Neural crest cell (in vitro differentiated cells): ENCODE results near the gene PSMC3. TPM values are rescaled to one million over a fixed set of nuclear protein-coding genes. Genes with fewer than 3 reads are reported as not detected.
A peak's percentile ranks its signal among the peaks of the same experiment; 100 is the strongest.

ENCODE experiments used
- DNase-seq: peaks from one replicate; pipeline ENCODE4 v3.0.0; 2021; ENCODE audit warnings: low read depth, mixed read lengths, low spot score
- H3K27ac Mint-ChIP-seq: one replicate; pipeline ENCODE4 v1.8.0; 2021; ENCODE audit warnings: mild to moderate bottlenecking, mixed read lengths; ENCODE audit not compliant: unreplicated experiment
- H3K27me3 Mint-ChIP-seq: 2 replicates; pipeline ENCODE4 v1.8.0; 2021; ENCODE audit warnings: low read depth, mild to moderate bottlenecking, mixed read lengths
- H3K36me3 Mint-ChIP-seq: 2 replicates; pipeline ENCODE4 v1.8.0; 2021; ENCODE audit warnings: low read depth, mild to moderate bottlenecking, mixed read lengths
- H3K4me1 Mint-ChIP-seq: 2 replicates; pipeline ENCODE4 v1.8.0; 2021; ENCODE audit warnings: mixed read lengths
- H3K4me3 Mint-ChIP-seq: one replicate; pipeline ENCODE4 v1.8.0; 2021; ENCODE audit warnings: mild to moderate bottlenecking, mixed read lengths
- H3K9me3 Mint-ChIP-seq: 2 replicates; pipeline ENCODE4 v1.8.0; 2021; ENCODE audit warnings: mixed read lengths
- total RNA-seq: library from RNA; stranded (reverse); gene quantifications from 2 replicates; pipeline ENCODE4 v1.2.1, GENCODE V29; 2021
- TF ChIP-seq, protein P1 (sequence below): fragments of 200-600 bp; sonication (generic); conservative IDR thresholded peaks from 2 replicates; pipeline ENCODE4 v1.5.0; 2021; ENCODE audit warnings: antibody characterized with exemption, mild to moderate bottlenecking

The PSMC3 gene
- total RNA-seq, 1 donor from 2014 or later, result 197 TPM

- no peaks in the 10 kb centered on the region for H3K27me3 Mint-ChIP-seq
- no peak for DNase-seq
- H3K36me3 Mint-ChIP-seq, result peaks cover 16% of the 10 kb centered on the region
- peak overlapping the region; percentile 57 for H3K27ac Mint-ChIP-seq
- H3K9me3 Mint-ChIP-seq, result no peaks in the 10 kb centered on the region
- TF ChIP-seq, protein P1, sequence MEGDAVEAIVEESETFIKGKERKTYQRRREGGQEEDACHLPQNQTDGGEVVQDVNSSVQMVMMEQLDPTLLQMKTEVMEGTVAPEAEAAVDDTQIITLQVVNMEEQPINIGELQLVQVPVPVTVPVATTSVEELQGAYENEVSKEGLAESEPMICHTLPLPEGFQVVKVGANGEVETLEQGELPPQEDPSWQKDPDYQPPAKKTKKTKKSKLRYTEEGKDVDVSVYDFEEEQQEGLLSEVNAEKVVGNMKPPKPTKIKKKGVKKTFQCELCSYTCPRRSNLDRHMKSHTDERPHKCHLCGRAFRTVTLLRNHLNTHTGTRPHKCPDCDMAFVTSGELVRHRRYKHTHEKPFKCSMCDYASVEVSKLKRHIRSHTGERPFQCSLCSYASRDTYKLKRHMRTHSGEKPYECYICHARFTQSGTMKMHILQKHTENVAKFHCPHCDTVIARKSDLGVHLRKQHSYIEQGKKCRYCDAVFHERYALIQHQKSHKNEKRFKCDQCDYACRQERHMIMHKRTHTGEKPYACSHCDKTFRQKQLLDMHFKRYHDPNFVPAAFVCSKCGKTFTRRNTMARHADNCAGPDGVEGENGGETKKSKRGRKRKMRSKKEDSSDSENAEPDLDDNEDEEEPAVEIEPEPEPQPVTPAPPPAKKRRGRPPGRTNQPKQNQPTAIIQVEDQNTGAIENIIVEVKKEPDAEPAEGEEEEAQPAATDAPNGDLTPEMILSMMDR, result no peak
- H3K4me3 Mint-ChIP-seq, result no peak overlapping the region
- peaks cover 36% of the 10 kb centered on the region for H3K4me1 Mint-ChIP-seq
Measured at GRCh38 chr11:47466701-47467250, 40.5 kb upstream of the PSMC3 start.

GRCh38 chr11:47466201-47466600 is 40.0 kb upstream of the PSMC3 start:
- H3K27ac Mint-ChIP-seq, result no peak overlapping the region
- DNase-seq, result no peak
- H3K9me3 Mint-ChIP-seq, result no peaks in the 10 kb centered on the region
- H3K4me1 Mint-ChIP-seq, result peaks cover 36% of the 10 kb centered on the region
- TF ChIP-seq, protein P1, result no peak
- H3K36me3 Mint-ChIP-seq, result peaks cover 14% of the 10 kb centered on the region
- no peaks in the 10 kb centered on the region for H3K27me3 Mint-ChIP-seq
- no peak overlapping the region for H3K4me3 Mint-ChIP-seq

DNA sequence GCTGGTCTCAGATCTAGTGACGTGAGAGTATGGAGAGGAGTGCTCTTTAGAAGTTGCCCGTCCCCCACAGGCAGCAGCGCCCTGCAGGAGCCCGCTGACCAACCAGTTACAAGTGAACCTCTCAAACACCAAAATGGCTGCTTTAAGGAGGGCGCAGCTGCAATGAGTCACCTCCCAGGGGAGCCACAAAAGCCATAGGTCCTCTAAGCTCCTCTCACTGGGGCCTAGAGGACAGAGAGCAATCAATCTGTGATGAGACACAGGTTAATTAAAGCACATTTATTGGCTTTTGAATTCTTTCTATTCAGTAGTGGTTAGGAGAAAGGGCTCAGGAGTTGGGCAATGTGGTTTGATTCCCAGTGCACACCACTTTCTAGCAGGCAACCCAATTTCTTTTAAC is 38.2 kb upstream of the PSMC3 start:
- Mint-ChIP-seq H3K4me1 (peaks cover 32% of the 10 kb centered on the region), H3K27ac (no peak overlapping the region), H3K4me3 (no peak overlapping the region), H3K9me3 (no peaks in the 10 kb centered on the region), H3K36me3 (peaks cover 8% of the 10 kb centered on the region), H3K27me3 (no peaks in the 10 kb centered on the region)
- no peak for DNase-seq
- TF ChIP-seq, protein P1, result no peak

- H3K9me3 Mint-ChIP-seq, result no peaks in the 10 kb centered on the region
- no peaks in the 10 kb centered on the region for H3K27me3 Mint-ChIP-seq
- DNase-seq, result no peak
- peaks cover 3% of the 10 kb centered on the region for H3K36me3 Mint-ChIP-seq
- H3K4me3 Mint-ChIP-seq, result no peak overlapping the region
- peaks cover 7% of the 10 kb centered on the region for H3K4me1 Mint-ChIP-seq
- no peak overlapping the region for H3K27ac Mint-ChIP-seq
- TF ChIP-seq, protein P1, result no peak
Measured at GRCh38 chr11:47461876-47462275, 35.6 kb upstream of the PSMC3 start.

- TF ChIP-seq, protein P1, result no peak
- Mint-ChIP-seq H3K27me3 (no peaks in the 10 kb centered on the region), H3K36me3 (peaks cover 3% of the 10 kb centered on the region), H3K27ac (no peak overlapping the region), H3K9me3 (no peaks in the 10 kb centered on the region), H3K4me1 (peaks cover 5% of the 10 kb centered on the region), H3K4me3 (no peak overlapping the region)
- DNase-seq, result no peak
Measured at GRCh38 chr11:47460571-47461235, 34.5 kb upstream of the PSMC3 start.
